Measurements from ENCODE around the gene TAPBP. TPM values are rescaled to one million over a fixed set of nuclear protein-coding genes. Genes with fewer than 3 reads are reported as not detected.
A peak's percentile ranks its signal among the peaks of the same experiment; 100 is the strongest.
"Not testable (repeated sequence)": the region's sequence is repeated elsewhere in the genome, so short reads cannot be mapped to it uniquely, and the experiment has no call there.

TAPBP gene
- total RNA-seq, 2 experiments from 2014 or later: 207 to 235 TPM

DNA sequence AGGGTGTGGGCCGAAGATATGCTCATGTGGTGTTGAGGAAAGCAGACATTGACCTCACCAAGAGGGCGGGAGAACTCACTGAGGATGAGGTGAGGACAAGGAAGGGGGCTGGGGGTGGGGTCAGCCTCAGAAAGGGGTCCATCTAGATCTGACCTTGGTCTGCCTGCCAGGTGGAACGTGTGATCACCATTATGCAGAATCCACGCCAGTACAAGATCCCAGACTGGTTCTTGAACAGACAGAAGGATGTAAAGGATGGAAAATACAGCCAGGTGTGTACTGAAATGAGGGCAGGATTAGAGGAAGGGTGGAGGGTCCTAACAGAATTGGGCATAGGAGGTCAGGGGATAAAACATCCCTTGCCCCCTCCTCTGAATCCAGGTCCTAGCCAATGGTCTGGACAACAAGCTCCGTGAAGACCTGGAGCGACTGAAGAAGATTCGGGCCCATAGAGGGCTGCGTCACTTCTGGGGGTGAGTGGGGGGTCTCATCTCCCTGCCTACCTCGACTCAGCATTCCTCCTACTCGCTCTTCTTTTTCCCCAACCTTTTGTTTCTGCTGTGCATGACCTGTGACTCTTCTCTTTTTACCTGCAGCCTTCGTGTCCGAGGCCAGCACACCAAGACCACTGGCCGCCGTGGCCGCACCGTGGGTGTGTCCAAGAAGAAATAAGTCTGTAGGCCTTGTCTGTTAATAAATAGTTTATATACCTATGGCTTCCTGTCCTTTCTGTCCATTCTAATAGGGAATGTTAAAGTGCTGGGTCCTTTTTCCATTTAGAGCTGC lies 37.9 kb downstream of the TAPBP start:
- CTCF ChIA-PET: interaction anchor here (1.6 to 6.4 kb wide), 5 partner anchors 13 to 133 kb away, joined by 3 to 58 read pairs (median 21); partner anchors contain the start of genes PFDN6, RGL2 and WDR46
- Mint-ChIP-seq H3K36me3 (peaks cover 52% of the 10 kb centered on the region), H3K4me3 (peak overlapping the region; percentile 88), H3K27ac (peak overlapping the region; percentile 91), H3K4me1 (peaks cover 63% of the 10 kb centered on the region)
- not testable (repeated sequence) for H3K9me3 Mint-ChIP-seq (ENCODE audit: low read depth); H3K27me3 Mint-ChIP-seq; ATAC-seq; DNase-seq

- peaks cover 50% of the 10 kb centered on the region for H3K36me3 Mint-ChIP-seq
- no peak for ATAC-seq
- no peaks in the 10 kb centered on the region for H3K27me3 Mint-ChIP-seq
- peak overlapping the region; percentile 98 for H3K27ac Mint-ChIP-seq
- CTCF ChIA-PET: interaction anchor here (6.4 kb wide), 1 partner anchor 15 kb away, joined by 58 read pairs; the partner anchor contains the start of genes PFDN6 and WDR46
- H3K4me3 Mint-ChIP-seq: peak overlapping the region; percentile 88
- no peaks in the 10 kb centered on the region for H3K9me3 Mint-ChIP-seq (ENCODE audit: low read depth)
- peaks cover 74% of the 10 kb centered on the region for H3K4me1 Mint-ChIP-seq
- no peak for DNase-seq
Observed at GRCh38 chr6:33273924-33274902, 39.7 kb downstream of the TAPBP start.

- no peaks in the 10 kb centered on the region for H3K27me3 Mint-ChIP-seq
- H3K27ac Mint-ChIP-seq: peak overlapping the region; percentile 98
- DNase-seq (no peak), ATAC-seq (no peak)
- peaks cover 65% of the 10 kb centered on the region for H3K4me1 Mint-ChIP-seq
- H3K9me3 Mint-ChIP-seq (ENCODE audit: low read depth): no peaks in the 10 kb centered on the region
- CTCF ChIA-PET: interaction anchor here (1.2 to 6.4 kb wide), 4 partner anchors 16 to 112 kb away, joined by 3 to 58 read pairs (median 22); partner anchors contain the start of genes PFDN6, RGL2 and WDR46
- H3K36me3 Mint-ChIP-seq: peaks cover 52% of the 10 kb centered on the region
- H3K4me3 Mint-ChIP-seq: peak overlapping the region; percentile 88
Observed at GRCh38 chr6:33273129-33273923, 40.6 kb downstream of the TAPBP start.

- Mint-ChIP-seq H3K36me3 (peaks cover 56% of the 10 kb centered on the region), H3K27ac (peak overlapping the region; percentile 98), H3K27me3 (no peaks in the 10 kb centered on the region), H3K9me3 (ENCODE audit: low read depth) (no peaks in the 10 kb centered on the region), H3K4me1 (peaks cover 60% of the 10 kb centered on the region), H3K4me3 (peak overlapping the region; percentile 88)
- DNase-seq (no peak), ATAC-seq (peak; percentile 7)
- CTCF ChIA-PET: interaction anchor here (0.7 to 4.6 kb wide), 10 partner anchors 17 to 301 kb away, joined by 3 to 33 read pairs (median 4); partner anchors contain the start of genes PFDN6, RGL2 and WDR46
Observed at GRCh38 chr6:33272275-33273128, 41.4 kb downstream of the TAPBP start.

DNA sequence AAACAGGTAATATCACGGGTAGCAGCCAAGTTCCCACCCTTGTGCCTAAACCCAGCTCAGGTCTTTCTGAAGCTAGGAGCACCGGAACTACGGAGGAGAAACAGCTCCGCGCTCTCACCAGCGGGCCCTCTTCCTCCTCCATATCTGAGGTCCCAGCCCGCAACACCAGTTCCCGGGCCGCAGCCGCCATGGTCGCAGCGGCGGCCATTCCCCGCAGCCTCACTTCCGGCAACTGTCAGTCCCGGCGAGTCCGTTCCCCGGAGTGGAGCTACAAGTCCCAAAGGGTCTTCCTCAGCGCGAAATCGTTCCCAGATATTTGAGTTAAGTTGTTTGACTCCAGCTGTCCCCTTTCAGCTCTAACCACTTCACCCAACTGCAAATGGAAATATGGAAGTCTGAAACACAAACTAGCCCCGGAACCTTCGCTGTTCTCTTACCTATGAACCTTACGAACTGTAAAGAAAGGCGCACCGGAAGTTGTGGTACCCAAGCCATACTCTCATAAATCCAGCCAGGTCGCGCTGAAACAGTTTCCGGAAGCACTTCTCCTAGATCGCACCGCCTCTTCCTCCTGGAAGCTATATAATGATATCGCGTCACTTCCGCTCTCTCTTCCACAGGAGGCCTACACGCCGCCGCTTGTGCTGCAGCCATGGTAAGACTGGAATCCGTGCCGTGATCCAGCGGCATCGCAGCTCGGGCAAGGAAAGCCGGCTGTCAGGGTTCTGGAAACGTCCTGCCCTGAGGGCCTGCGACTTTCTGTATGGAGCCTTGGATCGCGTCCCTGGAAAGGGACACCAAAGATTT lies 42.2 kb downstream of the TAPBP start, which contains the start of the genes RPS18 and VPS52:
Gene RPS18 (plus strand): TSS at position 608 of the 807 bp plus-strand sequence. CDS start 45 bp downstream, at position 653.
Gene VPS52 (minus strand): TSS at position 409 of the 807 bp plus-strand sequence. CDS start 201 bp downstream, at position 208.
- Mint-ChIP-seq H3K4me3 (peak within 1 kb of the TSS; percentile 88), H3K4me1 (peaks cover 58% of the 10 kb centered on the region), H3K36me3 (peaks cover 61% of the 10 kb centered on the region)

GRCh38 chr6:33271117-33271467 lies 42.8 kb downstream of the TAPBP start:
- no peaks in the 10 kb centered on the region for H3K9me3 Mint-ChIP-seq (ENCODE audit: low read depth)
- no peak for ATAC-seq

More for the DNA sequence above, 42.2 kb downstream of the TAPBP start, which contains the start of the genes RPS18 and VPS52:
- no peaks in the 10 kb centered on the region for H3K9me3 Mint-ChIP-seq (ENCODE audit: low read depth)
- ATAC-seq: peak; percentile 90
- peak within 1 kb of the TSS; percentile 98 for H3K27ac Mint-ChIP-seq
- H3K27me3 Mint-ChIP-seq: no peaks in the 10 kb centered on the region
- CTCF ChIA-PET: interaction anchor here (0.6 to 4.6 kb wide), 13 partner anchors 16 to 300 kb away, joined by 3 to 33 read pairs (median 5); partner anchors contain the start of genes PFDN6, RGL2, WDR46 and ZBTB22
- DNase-seq: peak; percentile 96

DNA sequence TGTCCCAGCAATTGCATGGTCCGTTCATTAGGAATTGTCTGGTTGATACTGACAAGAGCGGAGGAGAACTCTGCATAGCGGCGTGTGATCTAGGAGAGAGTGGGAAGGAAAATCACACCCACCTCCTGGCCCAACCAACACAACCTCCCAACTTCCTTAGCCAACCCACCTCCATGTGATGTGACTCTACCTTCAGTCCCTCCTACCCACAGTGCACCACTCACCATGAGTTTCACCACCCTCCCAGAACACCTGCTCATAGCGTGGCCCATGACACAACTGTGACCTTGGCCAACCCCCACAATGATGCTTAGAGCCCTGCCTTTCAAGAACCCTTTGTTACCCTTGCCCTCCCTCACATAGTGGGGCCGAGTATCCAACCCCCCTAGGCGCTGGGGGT lies 49.9 kb downstream of the TAPBP start:
- Mint-ChIP-seq H3K4me3 (no peak overlapping the region), H3K36me3 (peaks cover 65% of the 10 kb centered on the region), H3K27me3 (no peaks in the 10 kb centered on the region), H3K9me3 (ENCODE audit: low read depth) (no peaks in the 10 kb centered on the region), H3K27ac (no peak overlapping the region), H3K4me1 (no peaks in the 10 kb centered on the region)
- CTCF ChIA-PET: no interaction called here
- ATAC-seq (no peak), DNase-seq (no peak)

More at GRCh38 chr6:33271117-33271467, 42.8 kb downstream of the TAPBP start:
- Mint-ChIP-seq H3K4me1 (peaks cover 52% of the 10 kb centered on the region), H3K4me3 (peak overlapping the region; percentile 88), H3K27me3 (no peaks in the 10 kb centered on the region), H3K27ac (peak overlapping the region; percentile 98), H3K36me3 (peaks cover 60% of the 10 kb centered on the region)
- CTCF ChIA-PET: interaction anchor here (1.0 to 4.6 kb wide), 8 partner anchors 16 to 300 kb away, joined by 3 to 33 read pairs (median 7); partner anchors contain the start of genes PFDN6, RGL2, WDR46 and ZBTB22
- DNase-seq: no peak

DNA sequence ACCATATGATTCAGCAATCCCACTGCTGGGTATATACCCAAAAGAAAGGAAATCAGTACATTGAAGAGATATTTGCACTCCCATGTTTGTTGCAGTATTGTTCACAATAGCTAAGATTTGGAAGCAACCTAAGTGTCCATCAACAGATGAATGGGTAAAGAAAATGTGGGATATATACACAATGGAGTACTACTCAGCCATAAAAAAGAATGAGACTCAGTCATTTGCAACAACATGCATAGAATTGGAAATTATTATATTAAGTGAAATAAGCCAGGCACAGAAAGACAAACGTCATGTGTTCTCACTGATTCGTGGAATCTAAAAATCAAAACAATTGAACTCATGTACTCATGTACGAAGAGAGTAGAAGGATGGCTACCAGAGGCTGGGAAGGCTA lies 51.4 kb downstream of the TAPBP start:
- H3K4me3 Mint-ChIP-seq; H3K27me3 Mint-ChIP-seq; DNase-seq; ATAC-seq; H3K4me1 Mint-ChIP-seq; H3K9me3 Mint-ChIP-seq (ENCODE audit: low read depth); H3K27ac Mint-ChIP-seq: not testable (repeated sequence)
- H3K36me3 Mint-ChIP-seq: peaks cover 61% of the 10 kb centered on the region
- CTCF ChIA-PET: interaction anchor here (1.6 kb wide), 1 partner anchor 24 kb away, joined by 3 read pairs; no protein-coding TSS in a partner anchor

GRCh38 chr6:33259032-33259431 lies 54.8 kb downstream of the TAPBP start:
- H3K9me3 Mint-ChIP-seq (ENCODE audit: low read depth): no peaks in the 10 kb centered on the region
- CTCF ChIA-PET: interaction anchor here (1.2 kb wide), 1 partner anchor 134 kb away, joined by 3 read pairs; no protein-coding TSS in a partner anchor
- DNase-seq: no peak
- H3K4me1 Mint-ChIP-seq: peaks cover 2% of the 10 kb centered on the region
- no peak for ATAC-seq
- no peaks in the 10 kb centered on the region for H3K27me3 Mint-ChIP-seq
- H3K36me3 Mint-ChIP-seq: peaks cover 45% of the 10 kb centered on the region
- H3K27ac Mint-ChIP-seq: no peak overlapping the region
- no peak overlapping the region for H3K4me3 Mint-ChIP-seq

DNA sequence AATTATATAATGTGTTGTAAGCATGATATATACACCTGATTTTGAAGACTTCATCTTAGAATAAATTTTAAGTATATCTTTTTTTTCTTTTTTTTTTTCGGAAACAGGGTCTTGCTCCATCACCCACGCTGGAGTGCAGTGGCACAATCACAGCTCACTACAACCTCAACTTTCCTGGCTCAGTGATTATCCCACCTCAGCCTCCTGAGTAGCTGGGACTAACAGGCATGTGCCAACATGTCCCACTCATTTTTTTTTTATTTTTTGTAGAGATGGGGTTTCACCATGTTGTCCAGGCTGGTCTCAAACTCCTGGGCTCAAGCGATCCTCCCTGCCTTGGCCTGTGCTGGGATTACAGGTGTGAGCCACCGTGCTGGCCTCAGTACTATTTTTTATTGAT lies 59.3 kb downstream of the TAPBP start:
- Mint-ChIP-seq H3K4me1 (peaks cover 28% of the 10 kb centered on the region), H3K9me3 (ENCODE audit: low read depth) (no peaks in the 10 kb centered on the region), H3K36me3 (peaks cover 38% of the 10 kb centered on the region), H3K27ac (no peak overlapping the region), H3K27me3 (no peaks in the 10 kb centered on the region), H3K4me3 (no peak overlapping the region)
- CTCF ChIA-PET: interaction anchor here (1.1 to 2.0 kb wide), 4 partner anchors 12 to 171 kb away, joined by 3 to 9 read pairs (median 4); partner anchors contain the start of genes RPS18 and VPS52
- DNase-seq: no peak
- ATAC-seq: no peak

DNA sequence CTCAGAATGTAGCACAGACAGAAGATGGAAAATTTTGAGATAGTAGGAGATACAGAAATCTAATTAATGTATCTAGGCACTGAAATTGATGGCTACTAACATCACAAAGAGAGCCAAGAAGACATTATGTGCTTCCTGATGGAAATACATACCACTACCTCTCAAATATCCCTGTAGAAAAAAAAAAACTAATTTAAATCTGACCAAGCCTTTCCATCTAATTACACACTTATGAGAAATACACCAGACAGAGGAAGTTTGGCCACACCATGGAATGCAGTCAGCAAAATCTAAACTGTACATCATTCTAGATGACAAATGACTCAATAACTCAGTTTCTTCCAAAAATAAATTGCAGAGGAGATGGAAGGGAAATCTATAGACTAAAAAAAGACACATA lies 61.1 kb downstream of the TAPBP start:
- Mint-ChIP-seq H3K4me1 (peaks cover 39% of the 10 kb centered on the region), H3K9me3 (ENCODE audit: low read depth) (no peaks in the 10 kb centered on the region), H3K36me3 (peaks cover 30% of the 10 kb centered on the region), H3K27ac (no peak overlapping the region), H3K4me3 (no peak overlapping the region), H3K27me3 (no peaks in the 10 kb centered on the region)
- CTCF ChIA-PET: no interaction called here
- no peak for DNase-seq
- ATAC-seq: no peak
